ENCODE data around the gene SULT4A1.
A peak's percentile ranks its signal among the peaks of the same experiment; 100 is the strongest.

DNA sequence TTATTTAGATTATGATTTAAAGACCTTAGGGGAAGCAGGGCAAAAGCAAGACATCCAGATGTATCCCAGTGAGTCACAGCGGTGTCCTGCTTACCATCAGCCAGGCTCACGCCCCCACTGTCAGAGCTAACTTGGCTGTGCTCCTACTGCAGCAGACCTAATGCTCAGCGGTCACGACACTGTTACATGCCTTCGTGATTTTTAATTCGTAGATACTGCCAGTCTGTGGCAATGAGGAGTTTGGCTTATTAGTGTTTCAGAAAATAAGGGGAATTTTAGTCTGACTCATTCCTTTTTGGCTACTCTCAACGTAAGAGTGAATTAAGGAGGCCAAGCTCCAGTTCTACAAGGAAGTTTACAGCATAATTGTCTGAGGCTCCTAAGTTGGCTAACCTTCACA lies 72.9 kb downstream of the SULT4A1 start:
- TF ChIP-seq TOX (CRISPR knock-in tag; IDR thresholded peaks at IDR 0.05; ENCODE audit: borderline replicate concordance) (no peak), ZFP30 (CRISPR knock-in tag; IDR thresholded peaks at IDR 0.05) (no peak), ARNTL (CRISPR knock-in tag; IDR thresholded peaks at IDR 0.05; ENCODE audit: borderline replicate concordance, low read depth) (no peak), RARB (CRISPR knock-in tag; IDR thresholded peaks at IDR 0.05) (no peak), ISL1 (CRISPR knock-in tag; IDR thresholded peaks at IDR 0.05) (peak; percentile 51)
- TF ChIP-seq, protein P1, sequence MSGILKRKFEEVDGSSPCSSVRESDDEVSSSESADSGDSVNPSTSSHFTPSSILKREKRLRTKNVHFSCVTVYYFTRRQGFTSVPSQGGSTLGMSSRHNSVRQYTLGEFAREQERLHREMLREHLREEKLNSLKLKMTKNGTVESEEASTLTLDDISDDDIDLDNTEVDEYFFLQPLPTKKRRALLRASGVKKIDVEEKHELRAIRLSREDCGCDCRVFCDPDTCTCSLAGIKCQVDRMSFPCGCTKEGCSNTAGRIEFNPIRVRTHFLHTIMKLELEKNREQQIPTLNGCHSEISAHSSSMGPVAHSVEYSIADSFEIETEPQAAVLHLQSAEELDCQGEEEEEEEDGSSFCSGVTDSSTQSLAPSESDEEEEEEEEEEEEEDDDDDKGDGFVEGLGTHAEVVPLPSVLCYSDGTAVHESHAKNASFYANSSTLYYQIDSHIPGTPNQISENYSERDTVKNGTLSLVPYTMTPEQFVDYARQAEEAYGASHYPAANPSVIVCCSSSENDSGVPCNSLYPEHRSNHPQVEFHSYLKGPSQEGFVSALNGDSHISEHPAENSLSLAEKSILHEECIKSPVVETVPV (CRISPR knock-in tag; IDR thresholded peaks at IDR 0.05): no peak
- TF ChIP-seq, protein P2, sequence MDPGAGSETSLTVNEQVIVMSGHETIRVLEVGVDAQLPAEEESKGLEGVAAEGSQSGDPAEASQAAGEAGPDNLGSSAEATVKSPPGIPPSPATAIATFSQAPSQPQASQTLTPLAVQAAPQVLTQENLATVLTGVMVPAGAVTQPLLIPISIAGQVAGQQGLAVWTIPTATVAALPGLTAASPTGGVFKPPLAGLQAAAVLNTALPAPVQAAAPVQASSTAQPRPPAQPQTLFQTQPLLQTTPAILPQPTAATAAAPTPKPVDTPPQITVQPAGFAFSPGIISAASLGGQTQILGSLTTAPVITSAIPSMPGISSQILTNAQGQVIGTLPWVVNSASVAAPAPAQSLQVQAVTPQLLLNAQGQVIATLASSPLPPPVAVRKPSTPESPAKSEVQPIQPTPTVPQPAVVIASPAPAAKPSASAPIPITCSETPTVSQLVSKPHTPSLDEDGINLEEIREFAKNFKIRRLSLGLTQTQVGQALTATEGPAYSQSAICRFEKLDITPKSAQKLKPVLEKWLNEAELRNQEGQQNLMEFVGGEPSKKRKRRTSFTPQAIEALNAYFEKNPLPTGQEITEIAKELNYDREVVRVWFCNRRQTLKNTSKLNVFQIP (CRISPR knock-in tag; IDR thresholded peaks at IDR 0.05; ENCODE audit: borderline replicate concordance, low read depth): no peak
